Central memory CD4-positive, alpha-beta T cell (primary cell): ENCODE results near the gene GNPTAB.
A peak's percentile ranks its signal among the peaks of the same experiment; 100 is the strongest.

Source experiments
- DNase-seq: peaks from one replicate; pipeline ENCODE4 v3.0.0; 2022

Gene GNPTAB

DNA sequence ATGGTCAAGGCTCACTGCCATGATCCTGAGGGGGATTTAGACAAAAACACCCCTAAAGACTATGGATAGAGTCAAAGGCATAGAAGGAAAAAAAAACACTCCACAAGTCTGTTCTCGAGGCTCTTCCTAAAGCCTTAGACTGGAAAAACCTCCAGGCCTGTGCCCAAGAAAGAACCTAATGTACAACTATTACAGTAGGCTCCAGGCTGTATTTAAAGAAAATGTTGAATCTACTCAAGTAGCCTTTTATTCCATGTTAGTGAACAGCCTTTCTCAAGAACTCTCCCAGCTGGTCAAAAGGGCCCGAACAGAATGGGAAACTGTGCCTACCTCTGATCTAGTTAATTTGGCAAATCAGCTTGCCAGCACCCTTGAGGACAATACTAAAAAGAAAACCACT lies 28.3 kb downstream of the GNPTAB start:
- DNase-seq, result no peak

DNA sequence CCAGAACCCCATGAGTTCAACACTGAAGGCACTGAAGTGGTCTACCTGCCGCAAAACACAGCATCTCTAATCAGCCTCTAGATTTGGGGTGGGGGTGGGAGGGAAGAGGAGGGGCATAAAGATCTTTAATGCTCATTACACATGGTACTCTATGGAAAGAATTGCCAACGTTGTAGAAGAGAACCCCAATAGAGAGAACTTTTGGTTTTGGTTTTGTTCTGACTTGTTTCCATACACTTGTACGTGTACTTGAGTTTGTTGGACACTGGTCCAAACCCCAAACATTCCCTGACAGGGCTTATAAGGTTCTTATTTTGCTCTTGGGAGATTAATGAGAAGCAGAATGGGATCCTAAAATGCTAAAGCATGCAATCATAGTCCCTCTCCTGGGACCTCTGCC lies 31.0 kb downstream of the GNPTAB start:
- no peak for DNase-seq

DNA sequence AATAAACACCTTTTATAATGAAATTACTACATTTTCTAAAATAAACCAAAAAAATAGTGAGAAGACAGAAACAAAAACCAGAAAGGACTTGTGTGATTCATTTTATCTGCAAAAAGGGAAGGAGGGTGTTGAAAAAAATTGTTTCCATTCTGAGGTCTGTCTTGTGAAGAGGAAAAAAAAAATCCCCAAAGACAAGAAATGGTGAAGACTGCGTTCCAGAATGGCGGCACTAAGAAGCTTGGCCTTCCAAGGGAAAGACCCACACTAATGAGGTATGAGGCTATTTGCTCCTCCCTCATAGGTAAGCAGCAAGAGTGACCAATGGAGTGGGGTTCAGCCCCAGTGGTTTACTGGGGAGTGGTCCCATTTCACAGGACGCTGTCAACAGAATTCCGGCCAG lies 35.0 kb downstream of the GNPTAB start:
- DNase-seq, result no peak

DNA sequence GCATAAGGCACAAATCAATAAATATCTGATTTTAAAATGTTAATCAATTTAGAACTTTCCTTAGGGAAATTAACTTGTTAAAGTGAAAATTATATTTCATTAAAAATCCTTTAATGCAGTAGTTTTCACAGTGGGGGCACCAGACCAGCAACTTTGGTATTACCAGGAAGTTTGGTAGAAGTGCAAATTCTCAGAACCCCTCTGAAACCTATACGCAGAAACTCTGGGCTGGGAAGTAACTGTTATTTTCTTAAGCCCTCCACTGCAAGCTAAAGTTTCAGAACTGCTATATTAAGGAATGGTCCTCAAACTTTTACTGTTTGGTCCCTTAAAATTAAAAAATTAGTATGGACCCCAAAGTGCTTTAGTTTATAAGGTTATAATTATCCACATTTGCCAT lies 35.7 kb downstream of the GNPTAB start:
- no peak for DNase-seq

DNA sequence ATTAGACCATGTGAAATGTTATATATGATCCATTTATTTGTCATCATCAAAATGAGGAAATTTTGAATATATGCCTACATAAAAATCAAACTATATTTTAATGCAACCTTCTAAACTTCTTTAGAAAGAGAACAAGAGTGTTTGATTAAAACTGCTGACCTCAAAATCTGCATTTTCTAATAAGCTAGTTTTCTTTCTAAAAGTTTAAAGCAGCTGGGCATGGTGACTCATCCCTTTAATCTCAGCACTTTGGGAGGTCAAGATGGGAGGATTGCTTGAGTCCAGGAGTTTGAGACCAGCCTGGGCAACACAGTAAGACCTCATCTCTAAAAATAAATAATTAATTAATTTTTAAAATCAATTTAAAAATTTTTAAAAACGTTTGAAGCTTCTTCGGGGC lies 36.2 kb downstream of the GNPTAB start:
- no peak for DNase-seq

DNA sequence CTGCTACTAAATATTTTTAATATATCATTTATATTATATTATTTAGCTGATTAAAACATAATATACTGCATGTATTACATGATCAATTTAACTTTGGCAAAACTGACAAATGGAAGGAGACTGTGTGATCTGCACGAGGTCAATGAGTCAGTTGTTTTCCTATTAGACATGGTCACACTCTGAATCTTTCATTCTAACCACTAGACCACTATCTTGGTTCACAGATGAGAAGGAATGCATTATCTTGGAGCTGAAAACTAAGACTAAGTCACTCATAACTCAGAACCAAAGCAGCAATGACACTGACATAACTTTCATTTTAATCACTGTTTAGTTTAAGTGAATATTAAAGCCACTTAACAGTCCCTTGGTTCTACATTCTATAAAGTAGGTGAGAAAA lies 37.4 kb downstream of the GNPTAB start:
- no peak for DNase-seq

DNA sequence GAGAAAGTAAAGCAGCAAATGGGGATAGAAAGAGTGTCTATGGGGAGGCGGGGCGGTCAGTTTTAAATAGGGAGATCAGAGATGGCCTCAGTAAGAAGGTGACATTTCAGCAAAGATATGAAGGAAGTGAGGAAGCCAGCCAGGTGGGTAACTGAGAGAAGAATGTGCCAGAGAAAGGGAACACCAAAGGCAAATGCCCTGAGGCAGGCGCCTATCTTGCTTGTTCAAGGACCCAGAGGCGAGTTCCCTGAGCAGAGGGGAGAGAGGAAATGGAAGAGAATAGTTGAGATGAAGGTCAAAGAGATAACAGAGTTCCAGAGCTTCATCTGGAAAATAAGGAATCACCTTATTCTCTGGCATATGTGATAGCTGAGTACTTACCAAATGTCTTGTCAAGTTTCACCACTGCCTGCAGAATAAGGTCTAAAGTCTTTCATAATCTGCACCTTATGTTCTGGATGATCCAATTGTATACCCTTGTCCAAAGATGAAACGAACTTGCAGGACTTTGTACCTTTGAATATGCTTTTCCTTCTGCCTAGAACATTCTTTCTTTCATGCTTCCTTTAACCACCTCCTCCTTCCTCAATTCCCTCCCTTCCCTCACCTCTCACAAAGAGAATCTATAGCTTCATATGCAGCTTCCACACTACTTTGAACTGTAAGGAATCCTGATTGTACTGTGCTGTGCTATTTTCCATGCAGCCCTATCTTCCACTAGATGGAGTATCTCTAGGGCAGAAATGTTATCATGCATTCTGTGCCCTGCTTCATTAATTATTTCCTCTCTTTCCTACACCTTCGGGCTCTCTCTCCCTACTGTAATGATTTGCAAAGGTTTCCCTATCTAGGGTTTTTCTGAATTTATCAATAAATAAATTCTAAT lies 38.5 kb downstream of the GNPTAB start:
- DNase-seq, result no peak

DNA sequence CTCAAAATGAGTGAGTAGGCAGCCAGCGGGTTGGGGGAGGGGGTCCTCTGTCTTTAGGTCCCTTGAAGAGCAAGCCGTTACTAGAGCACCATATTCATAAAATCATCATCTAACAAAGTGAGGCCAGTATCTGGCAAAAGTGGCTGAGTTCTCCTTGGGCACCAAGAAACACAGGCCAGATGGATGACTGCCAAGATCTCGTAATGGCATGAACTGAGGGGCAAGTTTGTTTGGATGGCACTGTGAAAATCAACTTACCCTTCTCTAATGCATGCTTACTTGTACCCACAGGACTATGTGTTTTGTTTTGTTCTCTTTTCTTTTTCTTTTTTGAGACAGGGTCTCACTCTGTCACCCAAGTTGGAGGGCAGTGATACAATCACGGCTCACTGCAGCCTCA lies 41.6 kb downstream of the GNPTAB start:
- DNase-seq, result no peak

DNA sequence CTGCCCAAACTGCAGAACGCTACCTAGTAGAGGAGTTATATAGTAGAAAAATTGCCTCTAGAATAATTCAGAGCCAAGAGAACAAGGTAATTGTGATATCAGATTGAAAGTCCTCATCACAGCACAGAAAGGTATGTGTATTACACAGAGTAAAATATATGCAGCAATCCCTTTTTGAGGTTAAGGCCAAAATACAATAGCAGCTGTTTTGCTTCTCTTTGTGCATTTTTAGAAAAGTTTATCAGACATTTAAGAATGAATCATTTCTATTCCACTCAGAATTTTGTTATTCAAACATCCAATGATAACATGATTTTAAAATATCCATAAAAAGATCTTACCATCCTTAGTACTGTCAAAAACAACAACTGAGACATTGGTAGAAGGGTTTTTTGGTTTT lies 45.1 kb downstream of the GNPTAB start:
- no peak for DNase-seq

DNA sequence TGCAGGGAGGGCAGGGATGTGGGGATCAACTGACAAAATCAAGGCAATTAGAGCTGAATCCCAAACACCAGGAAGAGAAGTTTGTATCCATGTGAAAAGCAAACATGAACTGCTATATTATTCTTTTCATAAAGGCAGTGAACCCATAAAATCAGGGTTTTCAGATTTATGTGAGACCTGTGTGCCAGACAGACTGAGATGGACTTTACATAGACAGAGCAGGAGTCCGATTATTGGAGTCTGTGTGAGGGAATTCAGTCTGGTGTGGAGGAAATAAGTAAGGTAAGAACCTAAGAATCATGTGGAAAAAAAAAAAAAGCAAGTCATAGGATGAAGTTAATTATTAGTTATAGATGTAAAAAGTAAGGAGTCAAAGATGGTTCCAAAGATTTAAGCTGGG lies 46.4 kb downstream of the GNPTAB start:
- no peak for DNase-seq

DNA sequence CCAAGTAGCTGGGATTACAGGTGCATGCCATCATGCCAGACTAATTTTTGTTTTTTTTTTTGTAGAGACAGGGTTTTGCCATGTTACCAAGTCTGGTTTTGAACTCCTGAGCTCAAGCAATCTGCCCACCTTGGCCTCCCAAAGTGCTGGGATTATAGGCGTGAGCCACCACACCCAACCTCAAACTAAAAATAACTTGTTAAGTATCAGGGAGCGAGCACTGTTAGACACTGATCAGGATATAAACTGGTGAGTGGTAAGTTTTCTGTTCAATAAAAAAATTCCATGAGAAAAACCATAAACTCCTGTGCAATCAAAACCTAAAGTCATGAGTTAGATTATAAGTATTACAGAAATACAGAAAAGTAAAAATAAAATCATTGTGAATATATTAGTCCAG lies 46.9 kb downstream of the GNPTAB start:
- DNase-seq, result no peak

DNA sequence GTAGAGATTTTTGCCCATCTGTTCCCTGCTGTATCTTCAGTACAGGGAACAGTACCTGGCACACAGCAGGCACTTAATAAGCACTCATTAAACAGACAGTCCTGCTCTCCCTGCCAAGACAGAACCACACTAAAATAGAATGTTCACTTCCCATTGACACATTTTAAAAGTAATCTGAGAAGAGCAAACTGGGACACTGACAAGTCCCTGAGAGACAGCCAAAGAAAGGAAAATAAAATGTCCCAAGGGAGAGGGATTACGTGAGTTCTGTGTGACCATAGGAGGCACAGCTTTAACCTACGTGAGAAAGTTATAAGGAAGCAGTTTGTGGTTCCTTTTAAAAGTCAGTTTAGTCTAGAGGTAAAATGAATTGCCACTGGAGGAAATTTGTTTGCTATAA lies 47.6 kb downstream of the GNPTAB start:
- DNase-seq, result no peak

DNA sequence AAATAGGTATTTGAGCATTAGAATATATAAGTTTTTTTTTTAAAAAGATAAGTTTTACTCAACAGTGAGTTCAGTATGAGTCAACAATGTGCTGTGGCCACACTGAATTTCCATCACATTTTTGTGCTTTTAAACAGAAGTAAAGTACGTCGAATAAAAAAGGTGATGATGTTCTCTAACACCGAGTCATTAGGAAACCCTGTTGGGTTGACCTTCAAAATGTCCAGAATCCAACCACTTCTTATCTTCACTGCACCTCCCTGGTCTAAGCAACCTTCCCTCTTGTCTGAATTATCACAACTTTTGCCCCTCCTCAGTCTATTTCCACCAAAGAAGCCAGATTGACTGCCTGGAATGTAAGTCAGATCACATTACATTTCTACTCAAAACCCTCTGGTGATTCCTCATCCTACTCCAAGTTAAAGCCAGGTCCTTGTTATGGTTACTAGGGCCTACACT lies 48.5 kb downstream of the GNPTAB start:
- DNase-seq, result no peak

DNA sequence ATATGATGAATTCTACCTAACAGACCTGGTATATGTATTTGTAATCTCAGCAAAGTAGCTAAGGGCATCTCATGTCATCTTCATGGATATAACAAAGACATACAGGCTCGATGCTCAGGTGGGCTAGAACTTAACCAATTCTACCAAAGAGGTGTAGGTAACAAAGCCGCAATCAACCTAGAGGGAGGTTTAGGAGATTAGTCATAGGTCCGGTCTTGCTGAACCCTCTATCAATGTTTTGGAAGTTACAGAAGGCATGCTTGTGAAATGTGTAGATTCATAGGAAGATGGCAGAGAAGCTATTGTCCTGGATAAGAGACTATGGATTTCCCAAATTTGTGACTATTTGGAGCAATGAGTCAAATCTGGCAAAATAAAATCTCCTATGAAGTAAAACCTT lies 48.9 kb downstream of the GNPTAB start:
- no peak for DNase-seq

DNA sequence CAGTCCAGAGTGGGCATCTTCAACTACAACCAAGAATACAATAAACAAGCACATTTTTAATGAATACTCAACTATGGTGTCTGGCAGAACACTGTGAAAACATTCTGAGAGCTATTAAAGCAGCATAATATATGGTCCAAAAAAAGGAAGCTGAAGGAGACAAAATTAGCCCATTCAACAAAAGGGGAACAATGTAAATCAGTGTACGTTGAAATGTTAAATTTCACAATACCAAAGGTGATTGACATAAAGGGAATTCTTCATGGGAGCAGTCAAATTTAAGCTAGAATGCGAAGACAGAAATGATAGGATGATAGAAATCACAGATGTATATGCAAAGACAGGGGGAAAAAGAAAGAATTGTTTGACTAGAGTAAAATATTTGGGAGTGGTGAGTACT lies 50.2 kb downstream of the GNPTAB start:
- DNase-seq, result no peak

DNA sequence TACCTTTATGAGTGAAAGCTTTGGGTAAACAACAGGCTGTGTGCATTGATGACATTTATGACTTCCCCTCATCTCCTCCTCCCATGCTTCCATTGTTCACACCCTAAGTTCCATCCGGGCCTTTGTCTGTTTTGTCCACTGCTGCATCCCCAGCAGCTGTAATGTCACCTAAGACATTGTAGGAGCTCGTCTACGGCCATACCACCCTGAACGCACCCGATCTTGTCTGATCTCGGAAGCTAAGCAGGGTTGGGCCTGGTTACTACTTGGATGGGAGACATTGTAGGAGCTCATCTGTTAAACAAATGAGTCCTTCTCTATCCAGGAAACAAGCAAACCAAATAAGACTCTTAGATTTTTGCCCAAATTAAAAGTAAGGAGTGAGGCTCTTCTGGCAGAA lies 51.1 kb downstream of the GNPTAB start:
- no peak for DNase-seq

DNA sequence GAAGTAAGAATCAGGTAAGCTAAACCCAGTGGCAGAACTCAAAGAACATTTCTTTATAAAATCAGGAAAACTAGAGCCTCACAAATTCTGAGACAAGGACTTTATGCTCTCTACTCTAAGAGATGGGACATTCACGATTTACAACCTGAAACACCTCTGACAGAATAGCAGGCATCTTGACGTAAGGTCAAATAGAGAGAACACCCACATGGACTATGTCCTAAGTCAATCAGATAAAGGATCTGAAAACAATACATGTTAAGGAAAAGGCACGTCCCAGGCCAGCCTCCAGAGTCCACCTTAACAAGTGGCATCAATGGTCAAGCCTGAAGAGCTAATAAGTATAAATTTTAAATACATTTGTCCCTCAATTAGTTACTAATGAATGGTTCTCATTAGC lies 51.6 kb downstream of the GNPTAB start:
- DNase-seq, result no peak

DNA sequence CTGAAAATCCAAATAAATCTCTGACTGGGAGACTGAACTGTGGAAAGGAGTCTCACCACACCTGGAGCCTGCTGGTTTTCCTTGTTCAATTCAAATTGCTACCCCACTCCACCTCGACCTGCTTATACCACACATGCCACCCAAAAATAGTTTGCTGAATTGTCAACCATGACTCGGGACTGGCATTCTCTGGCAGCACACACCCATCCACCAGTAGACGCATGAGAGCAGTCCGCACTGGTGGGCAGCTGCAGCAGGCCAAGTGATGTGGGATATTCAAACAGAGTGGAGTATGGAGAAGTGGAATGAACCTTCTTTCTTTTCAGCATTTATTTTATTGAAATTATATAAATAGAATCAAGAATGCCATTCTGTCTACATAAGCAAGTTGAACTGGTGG lies 52.8 kb downstream of the GNPTAB start:
- no peak for DNase-seq

DNA sequence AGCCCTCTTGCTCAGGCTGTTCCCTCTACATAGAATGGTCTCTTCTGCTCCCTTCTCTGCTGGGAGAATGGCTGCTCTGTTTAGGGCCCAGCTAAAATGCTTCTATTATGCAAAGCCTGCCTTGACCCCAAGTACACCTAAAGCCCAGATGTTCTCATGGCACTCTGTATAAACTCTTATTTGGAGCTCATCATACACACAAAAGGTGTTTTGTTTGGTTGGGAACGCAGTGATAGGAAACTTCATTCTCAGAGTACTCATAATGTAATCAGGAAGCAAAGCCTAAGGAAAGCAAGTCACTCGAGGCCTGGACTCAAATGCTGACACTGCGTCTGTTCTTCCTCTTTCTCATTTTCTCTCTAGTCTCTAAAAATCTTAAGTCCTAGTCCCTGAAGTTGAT lies 53.3 kb downstream of the GNPTAB start:
- no peak for DNase-seq

DNA sequence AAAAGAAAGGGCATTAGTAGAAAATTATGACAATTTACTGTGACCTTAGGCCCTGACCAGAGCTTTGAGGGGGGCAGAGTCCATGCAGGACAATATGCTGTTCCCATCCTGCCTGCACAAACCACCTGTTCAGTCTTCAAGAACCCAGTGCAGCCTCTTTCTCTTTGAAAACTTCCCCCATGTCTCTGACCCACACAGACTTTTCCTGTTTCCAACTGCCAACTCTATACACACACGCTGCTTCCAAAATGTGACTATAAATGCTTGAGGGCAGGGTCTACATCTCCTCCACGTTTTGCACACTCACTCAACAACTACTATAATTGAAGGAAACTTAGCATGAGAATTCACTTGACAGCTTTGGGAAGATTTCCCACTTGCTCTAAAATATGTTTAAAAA lies 54.9 kb downstream of the GNPTAB start:
- no peak for DNase-seq

DNA sequence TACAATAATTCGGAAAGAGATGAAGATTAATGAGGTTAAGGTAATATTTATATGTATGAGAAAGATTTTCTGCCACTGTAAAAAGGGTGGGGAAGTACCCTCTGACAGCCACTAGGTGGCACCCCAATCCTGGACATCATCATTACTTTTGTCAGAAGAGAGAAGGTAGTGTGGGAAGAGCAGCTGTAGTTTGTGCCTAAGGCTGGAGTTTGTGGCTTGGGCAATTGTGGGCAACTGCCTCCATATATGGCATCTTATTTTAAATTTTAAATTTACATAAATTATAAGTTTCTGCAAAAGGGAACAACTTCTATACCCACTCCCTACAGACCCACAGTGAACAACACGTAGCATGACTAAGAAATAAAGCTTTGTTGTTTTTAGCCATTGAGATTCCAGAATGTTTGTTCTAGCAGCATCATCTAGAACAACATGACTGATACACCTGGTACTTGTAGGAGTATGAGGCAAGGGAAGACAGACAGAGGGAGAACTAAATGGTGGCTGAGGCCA lies 57.1 kb downstream of the GNPTAB start:
- DNase-seq, result peak; percentile 66

DNA sequence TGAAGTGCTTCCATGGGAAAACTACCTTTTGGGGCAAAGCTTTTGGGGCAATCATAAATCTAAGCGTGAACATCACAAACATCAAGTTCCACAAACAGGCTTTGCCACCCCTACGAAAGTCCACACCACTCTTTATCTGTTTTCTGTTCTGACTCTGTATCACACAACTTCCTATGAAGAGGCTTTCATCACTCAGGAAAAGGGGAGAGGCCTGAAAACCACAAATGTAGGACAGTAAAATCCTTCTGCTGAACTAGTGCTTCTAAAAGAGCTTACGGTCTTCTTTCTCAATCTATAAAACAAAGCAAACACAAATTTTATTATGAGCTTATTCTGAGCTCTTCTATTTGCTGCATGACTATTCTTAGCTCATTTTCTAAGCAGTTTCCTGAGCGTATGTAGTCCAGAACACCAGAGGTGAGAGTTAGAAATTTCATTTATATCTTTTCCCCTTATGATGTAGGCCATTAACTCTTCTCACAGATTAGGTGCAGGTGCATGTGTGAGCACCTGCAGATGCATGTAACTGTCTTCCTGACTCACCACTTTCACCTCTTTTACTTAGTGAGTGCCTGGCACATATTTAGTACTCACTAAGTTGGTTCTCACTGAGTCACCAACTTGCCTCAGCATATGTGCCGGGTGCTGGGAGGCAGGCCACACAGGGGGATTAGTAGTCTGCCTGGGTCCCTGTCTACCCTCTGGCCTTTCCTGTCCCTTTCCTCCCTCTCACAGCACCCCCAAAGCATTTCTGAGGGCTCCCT lies 58.6 kb downstream of the GNPTAB start:
- no peak for DNase-seq

DNA sequence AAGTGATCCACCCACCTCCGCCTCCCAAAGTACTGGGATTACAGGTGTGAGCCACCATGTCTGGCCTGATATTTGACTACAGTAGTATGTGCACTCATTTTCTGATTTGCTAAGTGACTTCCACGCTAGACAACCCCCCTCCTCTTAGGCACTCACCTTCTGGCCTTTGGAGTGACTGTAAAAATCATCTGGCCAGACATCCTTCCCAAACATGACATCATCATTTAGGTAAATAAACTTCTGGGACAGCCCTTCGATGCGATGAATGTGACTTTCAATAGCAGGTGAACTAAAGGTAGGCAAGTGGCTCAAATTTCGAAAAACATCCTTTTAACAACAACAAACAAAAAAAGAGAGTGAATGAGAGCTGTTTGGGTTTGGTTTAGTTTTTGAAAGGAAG lies 60.9 kb downstream of the GNPTAB start:
- no peak for DNase-seq

DNA sequence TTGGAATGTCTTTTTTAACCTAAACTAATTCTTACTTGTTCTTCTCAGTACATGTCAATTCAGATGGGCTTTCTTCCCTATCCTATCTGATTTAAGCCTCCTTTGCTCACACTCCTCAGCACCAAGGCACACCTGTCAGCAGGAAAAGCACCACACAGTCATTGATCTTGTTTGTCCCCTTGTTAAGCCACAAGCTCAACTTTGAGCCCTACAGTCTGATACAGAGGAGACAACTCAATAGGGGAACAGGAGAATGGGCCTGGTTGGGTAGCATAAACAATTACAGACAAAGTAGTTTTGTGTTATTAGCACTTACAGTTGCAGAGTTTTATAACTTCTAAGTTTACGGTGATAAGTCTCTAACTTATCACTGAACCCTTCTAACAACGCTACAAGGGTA lies 62.0 kb downstream of the GNPTAB start:
- no peak for DNase-seq
